COLO668 (cell line): Measurements from ENCODE around the gene SHPK.
"Not testable (repeated sequence)": the region's sequence is repeated elsewhere in the genome, so short reads cannot be mapped to it uniquely, and the experiment has no call there.

Experiments used
- DNase-seq: peaks from one replicate; lab custom pipeline; 2025; ENCODE audit not compliant: unreplicated experiment; lab: John Stamatoyannopoulos, UW

The SHPK gene

DNA sequence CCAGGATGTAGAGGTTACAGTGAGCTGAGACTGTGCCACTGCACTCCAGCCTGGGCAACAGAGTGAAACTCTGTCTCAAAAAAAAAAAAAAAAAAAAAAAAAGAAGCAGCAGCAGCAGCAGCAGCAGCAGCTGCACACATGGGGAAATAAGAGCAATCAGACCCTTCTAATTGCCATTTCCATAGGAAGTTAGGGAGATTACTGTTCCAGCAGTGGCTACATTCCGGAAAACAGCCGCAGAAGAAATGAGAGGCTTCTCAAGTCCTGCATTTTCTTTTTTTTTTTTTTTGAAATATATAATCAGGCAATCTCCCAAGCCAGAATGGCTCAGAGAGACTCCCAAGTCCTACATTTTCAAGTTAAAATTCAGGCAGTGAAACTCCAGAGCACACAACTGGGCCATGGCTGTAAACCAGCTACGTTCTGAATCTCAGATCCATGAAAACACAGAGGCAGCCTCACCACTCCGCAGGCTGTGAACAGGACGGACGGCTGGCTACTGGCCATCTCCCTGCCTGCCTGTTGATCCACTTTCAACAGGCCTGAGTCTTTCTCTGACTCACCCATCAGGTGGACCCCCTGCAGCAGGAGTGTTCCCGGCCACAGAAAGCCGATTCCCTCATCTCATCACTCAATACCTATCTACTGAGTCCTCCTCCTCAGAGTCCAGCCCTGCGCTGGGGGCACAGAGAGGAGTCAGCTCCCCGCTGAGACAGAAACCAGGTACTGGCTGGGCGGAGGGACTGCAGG is 41.8 kb downstream of the SHPK start:
- no peak for DNase-seq

DNA sequence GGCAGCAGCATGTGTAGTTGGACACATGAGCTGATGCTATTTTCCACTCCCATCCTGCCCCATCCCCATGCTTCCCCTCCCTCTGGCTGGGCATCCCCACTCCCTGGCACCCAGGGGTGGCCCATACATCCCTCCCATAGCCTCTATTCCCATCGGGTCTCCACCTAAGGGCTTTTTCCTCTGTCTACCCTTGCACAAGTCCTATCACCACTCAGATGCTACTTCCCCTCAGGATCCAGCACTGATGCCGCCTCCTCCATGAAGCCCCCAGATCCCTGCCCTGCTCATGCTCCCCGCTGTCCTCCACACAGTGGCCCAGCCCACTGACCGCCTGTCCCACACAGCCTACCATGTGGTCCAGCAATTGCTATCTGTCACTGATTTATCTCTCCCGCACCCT is 42.7 kb downstream of the SHPK start:
- no peak for DNase-seq

DNA sequence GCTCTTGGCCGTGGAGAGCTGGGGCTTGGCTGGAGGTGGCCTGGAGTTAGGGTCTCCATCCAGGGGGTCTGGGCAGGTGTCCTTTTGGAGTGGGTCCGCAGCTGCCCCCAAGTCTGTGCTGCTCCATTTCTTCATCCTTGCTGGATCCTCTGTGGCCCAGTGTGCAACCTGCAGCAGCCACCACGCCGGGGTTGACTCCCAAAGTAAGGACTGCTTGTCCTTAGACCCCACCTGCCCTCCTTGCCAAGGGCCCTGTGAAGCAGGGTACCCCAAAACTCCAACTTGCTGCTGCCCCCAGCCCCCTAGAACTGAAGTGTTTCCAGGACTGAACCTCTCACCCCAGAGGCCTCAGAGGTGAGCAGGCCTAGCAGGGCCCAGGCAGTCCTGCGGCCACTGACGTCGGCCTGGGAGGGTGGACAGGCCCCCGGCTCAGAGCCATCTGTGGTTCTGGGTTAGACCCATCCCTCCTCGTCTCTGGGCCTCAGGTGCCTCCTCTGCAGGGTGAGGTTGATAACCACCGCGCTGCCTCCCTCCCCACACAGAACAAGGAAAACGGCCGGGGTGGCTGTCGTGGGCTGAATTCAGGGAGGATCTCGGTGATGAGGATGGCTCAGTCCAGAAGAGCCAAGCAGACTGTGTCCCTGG is 43.7 kb downstream of the SHPK start:
- no peak for DNase-seq

DNA sequence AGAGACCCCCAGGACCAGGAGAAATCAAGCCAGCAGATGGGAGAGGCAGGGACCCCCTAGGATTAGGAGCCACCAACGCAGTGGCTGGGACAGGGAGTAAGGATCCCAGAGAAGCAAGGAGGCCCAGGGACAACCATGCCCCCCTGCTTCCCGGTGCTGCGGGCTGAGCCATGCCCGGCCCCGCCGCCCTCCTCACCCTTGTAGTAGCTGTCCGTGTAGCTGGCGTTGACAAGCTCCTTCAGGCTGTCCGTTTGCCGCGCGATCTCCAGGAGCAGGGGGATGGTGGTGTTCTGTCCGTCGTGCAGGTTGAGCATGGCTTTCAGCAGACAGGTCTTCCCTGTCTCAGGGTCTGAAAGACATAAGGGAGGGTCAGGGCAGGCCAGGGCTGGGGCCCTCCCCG is 45.3 kb downstream of the SHPK start:
- DNase-seq = no peak

DNA sequence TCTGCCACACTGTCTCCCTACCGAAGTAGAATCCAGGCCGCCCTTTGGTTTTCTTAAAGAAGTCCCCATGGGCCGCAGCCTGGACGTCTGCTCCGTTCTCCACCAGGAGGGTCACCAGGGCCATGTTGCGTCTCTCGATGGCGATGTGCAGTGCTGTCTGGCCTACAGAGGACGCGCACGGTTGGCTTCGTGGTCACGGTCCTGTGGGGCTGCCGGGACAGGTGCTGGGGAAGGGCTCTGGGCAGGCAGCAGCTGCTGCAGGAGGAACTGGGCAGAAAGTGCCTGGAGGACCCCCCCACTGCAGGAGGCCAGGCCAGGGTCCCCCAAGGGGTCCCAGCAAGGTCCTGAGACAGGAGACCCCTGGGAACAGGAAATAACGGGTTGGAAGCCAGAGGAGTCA is 45.8 kb downstream of the SHPK start:
- DNase-seq = no peak

DNA sequence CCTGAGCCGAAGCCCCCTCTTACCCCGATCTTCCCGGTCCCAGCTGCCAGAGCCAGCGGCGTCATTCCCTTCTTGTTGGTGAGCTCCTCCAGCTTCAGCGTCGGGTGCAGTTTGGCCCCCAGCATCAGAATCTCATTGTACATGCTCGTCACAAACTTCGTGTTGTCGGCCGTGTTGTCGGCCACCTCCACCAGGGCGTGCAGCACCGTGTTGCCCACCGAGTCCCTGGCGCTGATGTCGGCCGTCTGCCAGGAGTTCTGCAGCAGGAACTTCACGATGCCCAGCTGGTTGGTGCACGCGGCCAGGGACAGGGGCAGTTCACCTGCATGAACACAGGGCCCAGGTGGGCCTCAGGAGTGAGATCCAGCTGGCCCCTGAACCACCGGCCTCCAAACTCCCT is 46.3 kb downstream of the SHPK start:
- no peak for DNase-seq

DNA sequence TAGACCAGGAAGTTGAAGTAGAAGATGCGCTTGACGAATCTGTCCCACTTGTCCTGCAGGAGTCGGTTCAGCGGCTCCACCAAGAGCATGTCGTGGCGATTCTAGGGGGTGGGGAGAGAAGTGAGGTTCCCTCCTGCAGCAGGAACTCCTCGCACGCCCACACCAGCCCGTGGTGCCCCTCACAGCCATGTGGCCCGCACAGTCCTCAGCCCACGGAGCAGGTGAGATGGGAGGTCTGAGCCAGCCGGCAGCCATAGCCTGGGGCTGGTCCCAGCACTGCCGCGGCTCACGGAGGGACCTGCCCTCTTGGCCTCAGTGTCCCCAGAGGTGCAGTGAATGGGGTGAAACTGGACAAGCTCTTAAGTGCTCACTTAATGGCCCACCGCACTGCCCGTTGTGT is 50.2 kb downstream of the SHPK start:
- no peak for DNase-seq

DNA sequence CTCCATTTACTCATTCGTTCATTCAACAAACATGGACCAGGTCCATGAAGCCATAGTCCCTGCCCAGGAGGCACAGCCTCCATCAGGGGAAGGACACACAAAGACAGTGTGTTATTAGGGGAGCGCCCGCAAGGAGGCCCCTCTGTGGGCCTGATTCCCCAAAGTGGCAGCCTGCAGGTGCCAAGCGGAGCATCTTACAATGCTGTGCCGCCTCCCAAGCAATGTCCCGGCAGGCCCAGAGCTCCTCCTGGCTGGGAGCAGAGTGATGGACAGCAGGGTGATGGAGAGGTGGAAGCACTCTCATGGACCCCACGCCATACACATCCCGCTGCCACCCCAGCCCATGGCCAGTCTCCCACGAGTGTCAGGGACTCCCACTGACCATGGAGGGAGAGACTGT is 52.6 kb downstream of the SHPK start:
- DNase-seq = no peak

DNA sequence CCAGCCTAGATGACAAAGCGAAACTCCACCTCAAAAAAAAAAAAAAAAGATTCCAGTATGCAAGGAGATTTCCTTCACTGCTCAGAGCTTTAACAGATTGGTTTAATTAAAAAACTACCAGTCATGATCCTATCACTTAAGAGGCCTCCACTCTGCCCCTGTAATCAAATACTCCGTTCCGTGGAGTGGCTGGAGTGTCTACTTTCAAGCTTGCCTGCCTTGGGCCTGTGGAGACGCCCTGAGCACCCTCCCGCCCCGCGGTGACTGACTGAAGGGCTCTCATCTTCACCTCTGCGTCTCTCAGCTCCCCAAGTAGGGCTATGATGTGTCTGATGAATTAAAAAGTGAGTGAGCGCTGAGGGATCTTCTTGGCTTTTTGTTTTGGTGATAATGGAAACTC is 53.1 kb downstream of the SHPK start:
- no peak for DNase-seq

DNA sequence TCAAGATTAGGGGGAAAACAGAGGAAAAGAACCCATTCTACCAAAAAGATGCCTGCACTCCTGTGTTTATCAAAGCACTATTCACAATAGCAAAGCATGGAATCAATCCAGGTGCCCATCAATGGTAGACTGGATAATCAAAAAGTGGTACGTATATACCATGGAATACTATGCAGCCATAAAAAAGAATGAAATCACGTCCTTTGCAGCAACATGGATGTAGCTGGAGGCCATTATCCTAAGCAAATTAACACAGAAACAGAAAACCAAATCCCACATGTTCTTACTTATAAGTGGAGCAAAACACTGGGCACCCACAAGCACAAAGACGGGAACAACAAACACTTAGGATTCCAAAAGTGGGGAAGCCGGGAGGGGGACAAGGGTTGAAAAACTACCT is 57.4 kb downstream of the SHPK start:
- DNase-seq = not testable (repeated sequence)

DNA sequence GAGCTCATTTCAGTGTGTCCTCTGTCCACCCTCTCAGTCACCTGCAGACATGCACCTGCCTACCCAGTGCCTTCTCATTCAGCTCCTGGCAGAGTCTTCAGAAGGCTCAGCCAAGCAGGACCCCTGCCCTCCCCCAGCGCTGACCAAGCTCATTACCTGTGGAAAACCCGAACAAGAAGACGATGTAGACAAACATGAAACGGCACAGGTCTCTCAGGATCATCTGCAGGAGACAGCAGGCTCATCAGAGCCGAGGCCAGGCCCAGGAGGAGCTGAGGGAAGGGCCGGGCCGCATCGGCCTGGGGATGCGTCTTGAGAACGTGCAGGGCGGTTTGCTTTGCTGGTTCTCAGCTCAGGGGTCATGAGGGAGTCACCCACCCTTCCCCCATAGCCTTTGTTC is 59.1 kb downstream of the SHPK start:
- no peak for DNase-seq

DNA sequence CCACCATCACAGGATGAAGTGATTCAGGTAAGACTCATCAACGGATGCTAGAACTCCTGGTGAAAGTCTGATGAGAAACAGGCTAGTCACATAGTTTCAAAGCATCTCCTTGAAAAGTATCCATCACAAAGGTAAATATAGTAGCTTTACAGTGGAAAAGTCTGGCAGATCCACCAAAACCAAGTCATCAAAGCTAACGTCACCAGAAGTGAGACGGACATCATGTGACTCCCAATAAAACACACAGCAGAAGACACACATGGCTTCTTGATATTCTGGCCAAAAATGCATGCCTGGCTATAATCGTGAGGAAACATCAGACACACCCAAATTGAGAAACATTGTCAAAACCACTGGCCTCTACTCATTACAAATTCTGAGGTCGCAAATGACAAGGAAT is 60.5 kb downstream of the SHPK start:
- DNase-seq = no peak

DNA sequence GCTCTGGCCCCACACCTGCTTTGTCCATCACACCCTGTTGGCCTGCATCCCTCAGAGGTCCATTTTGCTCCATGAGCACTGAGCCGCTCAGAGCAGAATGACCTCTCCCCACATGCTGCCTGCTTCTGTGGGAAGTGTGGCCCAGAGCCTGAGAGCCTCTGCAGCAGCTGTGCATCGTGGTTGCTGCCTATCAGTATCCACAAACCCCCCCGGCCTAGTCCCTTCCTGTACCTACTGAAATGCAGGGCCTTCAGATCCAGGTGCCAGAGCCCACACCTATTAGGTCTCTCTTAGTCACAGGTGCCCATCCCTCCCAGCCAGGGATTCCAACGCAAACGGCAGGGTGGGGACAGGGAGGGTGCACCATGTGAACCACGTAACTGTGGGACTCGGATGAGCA is 61.8 kb downstream of the SHPK start:
- DNase-seq = no peak

DNA sequence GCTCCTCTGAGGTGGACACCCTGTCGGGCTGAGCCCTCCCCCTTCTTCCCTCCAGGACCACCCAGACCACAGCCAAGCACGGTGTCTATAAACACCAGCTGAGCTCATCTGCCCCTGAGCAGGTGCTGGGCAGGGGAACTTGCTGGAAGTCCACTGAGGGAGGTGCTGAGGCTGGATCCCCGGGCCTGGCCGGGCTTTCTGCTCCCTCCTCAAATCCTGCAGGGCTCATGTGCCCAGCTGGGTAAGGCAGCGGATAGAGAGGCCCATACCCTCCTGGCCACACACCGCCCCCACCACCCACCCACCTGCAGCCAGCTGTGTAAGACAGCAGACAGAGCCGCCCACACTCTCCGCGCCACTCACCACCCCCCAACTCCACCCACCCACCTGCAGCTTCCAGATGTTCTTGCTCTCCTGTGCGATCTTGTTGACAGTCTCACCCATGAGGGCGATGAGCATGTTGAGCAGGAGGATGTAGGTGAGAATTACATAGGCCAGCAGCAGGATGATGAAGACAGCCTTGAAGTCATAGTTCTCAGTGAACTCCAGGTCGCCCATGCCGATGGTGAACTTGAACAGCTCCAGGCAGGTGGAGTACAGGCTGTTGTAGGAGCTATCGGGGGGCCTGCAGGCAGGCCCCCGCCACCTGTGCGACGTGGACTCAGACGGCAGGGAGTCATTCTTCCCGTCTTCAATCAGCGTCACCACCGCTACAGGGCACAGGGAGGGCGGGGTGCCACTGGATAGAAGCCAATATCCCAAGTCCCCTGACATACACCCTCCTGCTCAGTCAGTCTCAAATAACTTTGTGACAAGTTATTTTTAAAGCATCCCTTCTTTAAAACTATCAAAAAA is 62.6 kb downstream of the SHPK start:
- no peak for DNase-seq

DNA sequence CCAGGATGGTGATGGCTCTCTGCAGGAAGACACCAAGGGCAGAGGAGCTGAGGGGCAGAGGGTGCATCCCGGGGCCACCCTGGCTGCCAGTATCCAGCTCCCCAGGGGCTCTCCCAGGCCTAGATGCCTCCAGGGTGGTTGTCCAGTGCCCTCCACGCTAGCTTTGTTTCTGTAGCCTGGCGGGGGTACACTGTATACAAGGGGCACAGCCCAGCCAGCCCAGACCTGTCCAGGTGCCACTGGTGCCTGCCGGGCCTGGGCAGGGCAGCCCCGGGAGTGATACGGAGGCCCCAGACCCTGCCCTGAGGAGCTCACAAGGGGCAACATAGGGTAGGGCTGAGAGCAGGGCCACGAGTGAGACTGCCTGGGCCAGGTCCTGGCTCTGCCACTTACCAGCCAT is 63.8 kb downstream of the SHPK start:
- DNase-seq = no peak

DNA sequence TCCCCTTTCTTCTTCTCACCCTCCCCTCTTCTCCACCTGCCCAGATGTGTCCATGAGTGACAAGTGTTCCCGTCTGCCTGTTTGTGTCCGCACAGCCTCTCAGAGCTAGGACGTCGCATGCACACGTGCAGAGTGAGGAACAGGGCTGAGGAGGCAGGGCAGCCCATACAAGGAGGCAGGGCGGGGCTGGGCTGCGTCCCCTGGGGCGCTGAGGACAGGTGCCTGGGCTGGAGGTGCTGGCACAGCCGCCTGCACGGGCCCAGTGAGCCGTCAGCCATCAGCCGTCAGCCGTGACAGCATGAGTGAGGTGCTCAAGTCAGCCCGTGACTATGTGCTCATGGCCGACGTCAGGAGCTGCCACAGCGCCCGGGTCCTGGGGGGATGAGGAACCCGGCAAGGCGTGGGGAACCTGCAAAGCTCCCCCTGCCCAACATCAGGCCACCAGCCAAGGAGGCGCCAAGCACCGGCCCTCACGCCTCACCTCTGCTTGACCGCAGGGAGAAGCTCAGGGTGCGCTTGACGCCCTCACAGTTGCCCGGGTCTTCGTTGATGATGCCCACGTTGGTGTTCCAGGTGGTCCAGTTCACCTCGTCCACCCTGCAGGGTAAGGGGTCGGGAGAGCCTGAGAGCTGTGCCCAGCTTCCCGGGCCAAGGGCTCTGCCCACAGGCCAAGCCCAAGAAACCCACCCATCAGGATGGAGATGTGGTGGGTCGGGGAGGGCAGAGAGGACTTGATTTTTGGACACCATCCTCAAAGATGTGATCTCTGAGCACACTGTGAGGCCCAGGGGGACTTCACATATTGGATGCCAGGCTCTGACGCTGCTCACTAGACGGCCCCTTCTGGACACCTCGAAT is 64.8 kb downstream of the SHPK start:
- no peak for DNase-seq

DNA sequence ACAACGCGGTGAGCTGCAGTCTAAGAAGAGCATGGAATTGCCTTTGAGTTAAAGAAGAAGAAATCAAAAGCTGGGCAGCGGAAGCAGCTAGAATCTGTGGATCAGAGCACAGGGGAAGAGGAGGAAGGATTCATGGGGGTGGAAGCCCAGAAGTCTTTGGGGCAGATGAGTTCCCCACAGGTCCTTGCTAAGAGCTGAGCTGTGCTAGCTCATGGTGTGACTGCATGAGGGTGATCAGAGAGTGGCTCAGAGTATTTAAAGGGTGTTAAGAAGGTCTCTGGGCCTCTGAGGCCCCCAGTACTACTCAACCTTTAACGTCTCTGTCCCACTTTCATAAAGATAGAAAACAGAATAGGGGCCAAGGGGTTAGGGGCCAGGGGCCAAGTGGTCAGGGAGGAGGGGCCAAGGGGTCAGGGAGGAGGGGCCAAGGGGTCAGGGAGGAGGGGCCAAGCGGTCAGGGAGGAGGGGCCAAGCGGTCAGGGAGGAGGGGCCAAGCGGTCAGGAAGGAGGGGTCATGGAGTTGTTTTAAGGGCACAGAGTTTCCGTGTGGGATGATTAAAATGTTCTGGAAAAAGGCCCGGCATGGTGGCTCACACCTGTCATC is 66.4 kb downstream of the SHPK start:
- DNase-seq = no peak

DNA sequence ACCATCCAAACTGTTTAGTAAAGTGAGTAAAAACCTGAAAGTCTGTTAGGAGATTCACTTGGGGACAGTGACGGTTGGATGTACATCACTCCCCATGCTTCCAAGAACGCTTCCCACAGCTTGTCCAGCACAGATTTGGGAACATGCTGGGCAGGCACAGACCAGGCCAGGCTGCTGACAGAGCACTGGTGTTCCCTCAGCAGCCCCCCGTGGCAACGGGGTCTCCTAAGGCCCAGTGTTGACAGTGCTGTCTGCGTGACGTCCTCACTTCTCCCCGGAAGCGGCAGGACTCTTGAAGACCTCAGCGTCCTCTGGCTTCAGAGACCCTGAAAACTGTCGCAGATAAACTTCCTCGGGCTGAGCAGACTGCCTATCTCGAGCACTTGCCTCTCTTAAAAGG is 69.5 kb downstream of the SHPK start:
- DNase-seq = no peak

DNA sequence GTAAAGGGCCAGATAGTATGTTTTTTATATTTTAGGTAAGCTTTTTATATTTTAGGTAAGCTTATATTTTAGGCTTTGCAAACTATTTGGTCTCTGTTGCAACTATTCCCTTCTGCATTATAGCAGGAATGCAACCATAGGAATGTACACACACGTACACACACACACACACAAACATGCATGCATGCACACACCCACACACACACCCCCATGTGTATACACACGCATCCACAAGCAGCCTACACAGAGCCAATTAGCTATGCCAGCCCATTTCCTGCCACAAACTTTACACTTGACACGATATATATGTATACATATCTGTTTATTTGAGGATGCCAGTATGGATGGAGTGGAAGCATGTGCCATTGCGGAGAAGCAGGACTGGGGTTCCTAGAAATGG is 70.9 kb downstream of the SHPK start:
- DNase-seq = no peak

DNA sequence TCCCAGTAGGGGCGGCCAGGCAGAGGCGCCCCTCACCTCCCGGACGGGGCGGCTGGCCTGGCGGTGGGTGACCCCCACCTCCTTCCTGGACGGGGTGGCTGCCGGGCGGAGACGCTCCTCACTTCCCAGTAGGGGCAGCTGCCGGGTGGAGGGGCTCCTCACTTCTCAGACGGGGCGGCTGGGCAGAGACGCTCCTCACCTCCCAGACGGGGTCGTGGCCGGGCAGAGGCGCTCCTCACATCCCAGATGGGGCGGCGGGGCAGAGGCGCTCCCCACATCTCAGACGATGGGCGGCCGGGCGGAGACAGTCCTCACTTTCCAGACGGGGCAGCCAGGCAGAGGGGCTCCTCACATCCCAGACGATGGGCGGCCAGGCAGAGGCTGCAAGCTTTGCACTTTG is 71.8 kb downstream of the SHPK start:
- DNase-seq = not testable (repeated sequence)

DNA sequence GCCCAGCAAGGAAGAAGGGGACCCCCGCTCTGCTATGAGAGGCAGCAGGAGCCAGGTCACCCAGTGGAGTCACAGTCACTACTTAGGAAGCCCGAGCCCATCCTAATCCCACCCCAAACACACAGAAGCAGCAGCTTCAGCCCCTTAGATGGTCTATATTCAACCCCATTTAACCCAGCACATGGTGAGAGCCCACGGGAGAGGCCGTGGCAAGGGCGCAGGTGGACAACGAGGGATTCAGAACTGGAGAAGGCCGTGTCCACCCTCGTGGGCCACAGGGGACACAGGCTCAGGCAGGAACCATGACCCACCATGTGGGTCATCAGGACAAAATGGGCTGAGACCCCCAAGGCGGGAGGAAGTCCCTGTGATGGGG is 76.8 kb downstream of the SHPK start:
- no peak for DNase-seq
